Common myeloid progenitor, CD34-positive (primary cell): ENCODE measurements around the gene ELOVL6.

Source experiments
- CTCF ChIA-PET: fragments of 350-600 bp; sonication (Branson Sonifier 250); formaldehyde crosslinking; loops from one replicate; lab custom pipeline; 2021; ENCODE audit warnings: antibody characterized with exemption; lab: Charles Lee
- POLR2A ChIA-PET: fragments of 350-600 bp; sonication (Branson Sonifier 250); formaldehyde crosslinking; loops from one replicate; lab custom pipeline; 2021; ENCODE audit warnings: antibody characterized with exemption; lab: Charles Lee
- DNase-seq, 3 donors: peaks; one replicate each; pipeline versions ENCODE4 v3.0.0 to v3.0.0-alpha.2; 2013
- H3K27ac ChIP-seq, 2 experiments: 1 replicate in 1 of 2; 2 replicates in 1 of 2; pipeline ENCODE4 v1.7.0; 2013; ENCODE audit warnings: inconsistent platforms in 2 of 2, low read length in 2 of 2, mild to moderate bottlenecking in 2 of 2, low read depth in 1 of 2, moderate library complexity in 1 of 2; ENCODE audit not compliant: severe bottlenecking in 2 of 2, insufficient read depth in 1 of 2, poor library complexity in 1 of 2
- H3K27me3 ChIP-seq, 5 experiments: replicated peaks in 2 of 5; 1 replicate in 3 of 5; 2 replicates in 2 of 5; pipeline versions ENCODE4 v1.6.1 to v1.7.0; 2013; ENCODE audit warnings: low read length in 4 of 5, mild to moderate bottlenecking in 2 of 5, moderate library complexity in 2 of 5, inconsistent platforms in 1 of 5; ENCODE audit not compliant: insufficient read depth in 5 of 5, control insufficient read depth in 4 of 5
- H3K36me3 ChIP-seq, 4 experiments: 1 replicate in 2 of 4; 2 replicates in 2 of 4; pipeline versions ENCODE4 v1.6.1 to v1.7.0; 2013; ENCODE audit warnings: low read length in 3 of 4, control low read depth in 1 of 4, mild to moderate bottlenecking in 1 of 4; ENCODE audit not compliant: control insufficient read depth in 4 of 4, insufficient read depth in 4 of 4
- H3K4me1 ChIP-seq, 4 experiments: 1 replicate in 3 of 4; 2 replicates in 1 of 4; pipeline versions ENCODE4 v1.6.1 to v1.7.1; 2013; ENCODE audit warnings: low read length in 3 of 4, mild to moderate bottlenecking in 3 of 4, control low read depth in 1 of 4, inconsistent platforms in 1 of 4, moderate library complexity in 1 of 4; ENCODE audit not compliant: control insufficient read depth in 4 of 4, insufficient read depth in 4 of 4; ENCODE audit errors: control extremely low read depth in 1 of 4
- H3K4me3 ChIP-seq, 7 experiments: 1 replicate in 4 of 7; 2 replicates in 3 of 7; pipeline versions ENCODE4 v1.5.1 to v1.7.0; 2013; ENCODE audit warnings: mild to moderate bottlenecking in 7 of 7, low read length in 6 of 7, moderate library complexity in 6 of 7, inconsistent platforms in 2 of 7, low read depth in 2 of 7, control low read depth in 1 of 7; ENCODE audit not compliant: insufficient read depth in 4 of 7, control insufficient read depth in 1 of 7; ENCODE audit errors: extremely low read depth in 1 of 7
- H3K9me3 ChIP-seq, 5 experiments: 1 replicate in 4 of 5; 2 replicates in 1 of 5; pipeline versions ENCODE4 v1.6.1 to v1.7.1; 2013; ENCODE audit warnings: low read length in 4 of 5, mild to moderate bottlenecking in 2 of 5, inconsistent platforms in 1 of 5, low read depth in 1 of 5, moderate library complexity in 1 of 5; ENCODE audit not compliant: control insufficient read depth in 4 of 5, insufficient read depth in 2 of 5; ENCODE audit errors: control extremely low read depth in 1 of 5
- WGBS: methylation state at CpG from one replicate; pipeline ENCODE4 v1.1.5; 2013; ENCODE audit not compliant: insufficient coverage; 5-methylcytosine and 5-hydroxymethylcytosine counted together

The ELOVL6 gene

GRCh38 chr4:110137829-110138228 is 60.6 kb downstream of the ELOVL6 start:
- H3K27me3 ChIP-seq, result no peaks in the 10 kb centered on the region
- no peaks in the 10 kb centered on the region for H3K9me3 ChIP-seq
- H3K27ac ChIP-seq, result no peak overlapping the region
- H3K4me1 ChIP-seq, result peaks cover 8 to 23% (median 12%) of the 10 kb centered on the region in 4 experiments
- H3K4me3 ChIP-seq, result no peak overlapping the region
- H3K36me3 ChIP-seq, result peaks cover 0 to 6% (median 3%) of the 10 kb centered on the region in 4 experiments
- WGBS, result no CpG with 5 or more reads among the region's 1 CpG
- peak in 1 of 3 donors; percentile 18 for DNase-seq
- CTCF ChIA-PET, result interaction anchor here (1.0 to 1.3 kb wide), 2 partner anchors 23 to 132 kb away, joined by 3 to 4 read pairs; no protein-coding TSS in a partner anchor
- POLR2A ChIA-PET, result no interaction called here

- CTCF ChIA-PET, result no interaction called here
- no peaks in the 10 kb centered on the region for H3K9me3 ChIP-seq
- 100% methylated on average over 1 of the region's 1 CpG for WGBS
- H3K27me3 ChIP-seq, result no peaks in the 10 kb centered on the region
- peaks cover 8 to 23% (median 12%) of the 10 kb centered on the region in 4 experiments for H3K4me1 ChIP-seq
- H3K27ac ChIP-seq, result no peak overlapping the region
- POLR2A ChIA-PET, result no interaction called here
- H3K4me3 ChIP-seq, result no peak overlapping the region
- DNase-seq, result no peak
- H3K36me3 ChIP-seq, result peaks cover 0 to 6% (median 3%) of the 10 kb centered on the region in 4 experiments
These were observed 62.9 kb downstream of the ELOVL6 start for GRCh38 chr4:110135523-110135922.

- Histone ChIP-seq H3K27me3 (no peaks in the 10 kb centered on the region), H3K4me3 (no peak overlapping the region), H3K27ac (no peak overlapping the region), H3K36me3 (peaks cover 0 to 6% (median 3%) of the 10 kb centered on the region in 4 experiments), H3K9me3 (no peaks in the 10 kb centered on the region), H3K4me1 (peaks cover 7 to 19% (median 11%) of the 10 kb centered on the region in 4 experiments)
- no peak for DNase-seq
- 100% methylated on average over 1 of the region's 2 CpGs for WGBS
- CTCF ChIA-PET, result interaction anchor here (1.4 kb wide), 1 partner anchor 15 kb away, joined by 4 read pairs; no protein-coding TSS in a partner anchor
- POLR2A ChIA-PET, result no interaction called here
These were observed 63.3 kb downstream of the ELOVL6 start for GRCh38 chr4:110135076-110135475.

- Histone ChIP-seq H3K36me3 (peaks cover 0 to 6% (median 3%) of the 10 kb centered on the region in 4 experiments), H3K4me3 (no peak overlapping the region), H3K4me1 (peaks cover under 1 to 12% (median 4%) of the 10 kb centered on the region in 4 experiments), H3K9me3 (no peaks in the 10 kb centered on the region), H3K27ac (no peak overlapping the region), H3K27me3 (no peaks in the 10 kb centered on the region)
- CTCF ChIA-PET, result interaction anchor here (1.4 kb wide), 1 partner anchor 14 kb away, joined by 4 read pairs; no protein-coding TSS in a partner anchor
- WGBS, result 96% methylated on average over 2 of the region's 3 CpGs
- DNase-seq, result no peak
- POLR2A ChIA-PET, result no interaction called here
These were observed 64.0 kb downstream of the ELOVL6 start for GRCh38 chr4:110134269-110134869.

GRCh38 chr4:110132816-110133719 is 65.3 kb downstream of the ELOVL6 start:
- Histone ChIP-seq H3K4me1 (peaks cover 0 to 4% (median 0%) of the 10 kb centered on the region in 4 experiments), H3K36me3 (peaks cover 0 to 6% (median 3%) of the 10 kb centered on the region in 4 experiments), H3K27me3 (no peaks in the 10 kb centered on the region), H3K9me3 (no peaks in the 10 kb centered on the region), H3K4me3 (no peak overlapping the region), H3K27ac (no peak overlapping the region)
- no peak for DNase-seq
- WGBS, result 95% methylated on average over 5 of the region's 6 CpGs
- CTCF ChIA-PET, result no interaction called here
- POLR2A ChIA-PET, result interaction anchor here (0.7 kb wide), 1 partner anchor 50 kb away, joined by 3 read pairs; no protein-coding TSS in a partner anchor

GRCh38 chr4:110131916-110132315 is 66.5 kb downstream of the ELOVL6 start:
- Histone ChIP-seq H3K27me3 (no peaks in the 10 kb centered on the region), H3K27ac (no peak overlapping the region), H3K4me3 (no peak overlapping the region), H3K36me3 (peaks cover 0 to 6% (median 3%) of the 10 kb centered on the region in 4 experiments), H3K9me3 (no peaks in the 10 kb centered on the region), H3K4me1 (no peaks in the 10 kb centered on the region)
- POLR2A ChIA-PET, result no interaction called here
- WGBS, result 97% methylated on average over 3 of the region's 3 CpGs
- DNase-seq, result no peak
- CTCF ChIA-PET, result no interaction called here
